Astrocyte (in vitro differentiated cells and primary cell): ENCODE data around the gene STRA6. TPM values are rescaled to one million over a fixed set of nuclear protein-coding genes. Genes with fewer than 3 reads are reported as not detected.
A peak's percentile ranks its signal among the peaks of the same experiment; 100 is the strongest.

ENCODE experiments used
- DNase-seq: peaks from one replicate; pipeline ENCODE4 v3.0.0-alpha.2; 2010; ENCODE audit warnings: low read depth
- FAIRE-seq: peaks from 2 replicates; lab custom pipeline; 2011; peaks lifted over from hg19 to GRCh38; lab: Jason Lieb, UNC
- H2AFZ ChIP-seq: 2 replicates; pipeline ENCODE4 v1.6.0; 2012; ENCODE audit warnings: low read depth, low read length, inconsistent platforms
- H3K27ac ChIP-seq: 2 replicates; pipeline ENCODE4 v1.5.1; 2011; ENCODE audit warnings: low read depth, low read length, inconsistent platforms
- H3K27me3 ChIP-seq: 2 replicates; pipeline ENCODE4 v1.6.0; 2011; ENCODE audit warnings: low read length, inconsistent platforms; ENCODE audit not compliant: insufficient read depth
- H3K36me3 ChIP-seq: 2 replicates; pipeline ENCODE4 v1.5.1; 2011; ENCODE audit warnings: low read length, inconsistent platforms; ENCODE audit not compliant: insufficient read depth
- H3K4me1 ChIP-seq: 2 replicates; pipeline ENCODE4 v1.5.1; 2011; ENCODE audit warnings: low read length, inconsistent platforms; ENCODE audit not compliant: insufficient read depth
- H3K4me2 ChIP-seq: 2 replicates; pipeline ENCODE4 v1.6.0; 2012; ENCODE audit warnings: low read length, inconsistent platforms
- H3K4me3 ChIP-seq: 2 replicates; pipeline ENCODE4 v1.5.1; 2011; ENCODE audit warnings: low read depth, mild to moderate bottlenecking, low read length, inconsistent platforms; ENCODE audit not compliant: insufficient read depth
- H3K79me2 ChIP-seq: 2 replicates; pipeline ENCODE4 v1.6.0; 2012; ENCODE audit warnings: mild to moderate bottlenecking, low read length, inconsistent platforms; ENCODE audit not compliant: insufficient read depth
- H3K9ac ChIP-seq: 2 replicates; pipeline ENCODE4 v1.6.0; 2012; ENCODE audit warnings: mild to moderate bottlenecking, low read length, inconsistent platforms
- H3K9me3 ChIP-seq: 2 replicates; pipeline ENCODE4 v1.5.1; 2012; ENCODE audit warnings: low read depth, mild to moderate bottlenecking, low read length, inconsistent platforms; ENCODE audit not compliant: insufficient read depth
- H4K20me1 ChIP-seq: 2 replicates; pipeline ENCODE4 v1.6.0; 2012; ENCODE audit warnings: low read length, inconsistent platforms; ENCODE audit not compliant: insufficient read depth
- H3K27ac Mint-ChIP-seq: one replicate; pipeline ENCODE4 v1.8.0; 2021; ENCODE audit warnings: mild to moderate bottlenecking, mixed read lengths; ENCODE audit not compliant: unreplicated experiment
- H3K27me3 Mint-ChIP-seq: one replicate; pipeline ENCODE4 v1.8.0; 2021; ENCODE audit warnings: low read depth, mixed read lengths; ENCODE audit not compliant: unreplicated experiment
- H3K36me3 Mint-ChIP-seq: one replicate; pipeline ENCODE4 v1.8.0; 2021; ENCODE audit warnings: low read depth, mixed read lengths; ENCODE audit not compliant: unreplicated experiment
- H3K4me1 Mint-ChIP-seq: one replicate; pipeline ENCODE4 v1.8.0; 2021; ENCODE audit warnings: low read depth, mixed read lengths; ENCODE audit not compliant: unreplicated experiment
- H3K4me3 Mint-ChIP-seq: one replicate; pipeline ENCODE4 v1.8.0; 2021; ENCODE audit warnings: mild to moderate bottlenecking, moderate library complexity, mixed read lengths; ENCODE audit not compliant: unreplicated experiment
- H3K9me3 Mint-ChIP-seq: one replicate; pipeline ENCODE4 v1.8.0; 2021; ENCODE audit warnings: mild to moderate bottlenecking, mixed read lengths; ENCODE audit not compliant: unreplicated experiment
- EZH2 ChIP-seq: IDR thresholded peaks from 2 replicates; pipeline ENCODE4 v1.6.1; 2012; ENCODE audit warnings: mild to moderate bottlenecking, low read length, inconsistent platforms; ENCODE audit not compliant: insufficient read depth
- total RNA-seq: library from RNA; stranded (reverse); gene quantifications from 2 replicates; pipeline ENCODE4 v1.2.1, GENCODE V29; 2021
- TF ChIP-seq, protein P1 (sequence below): IDR thresholded peaks from 2 replicates; pipeline ENCODE4 v1.5.1; 2011; ENCODE audit warnings: low read depth, mild to moderate bottlenecking, inconsistent platforms, low read length, moderate library complexity; ENCODE audit not compliant: insufficient read depth

STRA6 gene
- total RNA-seq, 1 donor from 2014 or later: 7.2 TPM

DNA sequence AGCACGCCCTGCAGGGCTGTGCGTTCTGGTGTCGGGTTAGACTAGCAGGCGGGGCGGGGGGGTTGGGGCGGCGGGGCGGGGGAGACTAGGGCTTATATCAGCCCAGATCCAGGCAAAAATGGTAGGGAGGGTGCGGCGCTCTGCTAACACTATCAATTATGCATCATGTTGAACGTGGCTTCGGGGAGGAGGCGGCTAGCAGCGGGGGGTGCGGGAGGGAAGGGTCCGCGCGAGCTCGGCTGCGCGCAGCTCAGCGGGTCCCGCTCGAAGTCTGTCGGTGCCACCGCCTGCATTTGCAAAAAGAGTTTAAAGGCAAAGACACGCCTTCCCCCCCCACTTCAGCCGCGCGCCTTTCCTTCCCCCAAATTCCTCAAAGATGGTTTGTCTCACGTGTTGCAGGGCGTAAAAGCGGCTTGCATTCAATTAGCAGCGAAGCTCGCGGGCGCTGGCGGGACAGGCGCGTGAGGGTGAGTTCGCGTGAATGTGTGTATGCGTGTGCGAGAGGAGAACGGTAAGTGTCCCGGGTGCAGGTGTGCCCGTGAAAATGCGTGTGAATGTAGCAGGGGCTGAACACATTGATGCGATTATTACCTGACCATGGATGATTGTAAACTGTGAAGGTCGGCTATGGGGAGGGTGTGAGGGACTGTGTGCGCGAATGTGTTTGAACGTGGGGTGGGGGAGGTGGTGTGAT is 72.3 kb downstream of the STRA6 start, which contains the start of gene ISLR2:
Gene ISLR2, plus strand, starts transcription at position 432 of the 694 bp plus-strand sequence. CDS start 2,169 bp downstream, outside the sequence.
- Histone ChIP-seq H3K4me1 (peaks cover 23% of the 10 kb centered on the region), H3K4me3 (peak within 1 kb of the TSS; percentile 23), H3K9ac (no peak within 1 kb of the TSS), H3K27me3 (peaks cover 75% of the 10 kb centered on the region), H3K4me2 (peak within 1 kb of the TSS; percentile 88), H2AFZ (peak within 1 kb of the TSS; percentile 41), H3K36me3 (no peaks in the 10 kb centered on the region), H3K79me2 (no peaks in the 10 kb centered on the region), H3K27ac (no peak within 1 kb of the TSS), H4K20me1 (no peaks in the 10 kb centered on the region), H3K9me3 (peaks cover 18% of the 10 kb centered on the region)
- Mint-ChIP-seq H3K9me3 (peaks cover 32% of the 10 kb centered on the region), H3K27ac (peak within 1 kb of the TSS; percentile 93), H3K36me3 (no peaks in the 10 kb centered on the region), H3K4me3 (no peak within 1 kb of the TSS), H3K4me1 (peaks cover 2% of the 10 kb centered on the region), H3K27me3 (peaks cover 63% of the 10 kb centered on the region)
- TF ChIP-seq, protein P1, sequence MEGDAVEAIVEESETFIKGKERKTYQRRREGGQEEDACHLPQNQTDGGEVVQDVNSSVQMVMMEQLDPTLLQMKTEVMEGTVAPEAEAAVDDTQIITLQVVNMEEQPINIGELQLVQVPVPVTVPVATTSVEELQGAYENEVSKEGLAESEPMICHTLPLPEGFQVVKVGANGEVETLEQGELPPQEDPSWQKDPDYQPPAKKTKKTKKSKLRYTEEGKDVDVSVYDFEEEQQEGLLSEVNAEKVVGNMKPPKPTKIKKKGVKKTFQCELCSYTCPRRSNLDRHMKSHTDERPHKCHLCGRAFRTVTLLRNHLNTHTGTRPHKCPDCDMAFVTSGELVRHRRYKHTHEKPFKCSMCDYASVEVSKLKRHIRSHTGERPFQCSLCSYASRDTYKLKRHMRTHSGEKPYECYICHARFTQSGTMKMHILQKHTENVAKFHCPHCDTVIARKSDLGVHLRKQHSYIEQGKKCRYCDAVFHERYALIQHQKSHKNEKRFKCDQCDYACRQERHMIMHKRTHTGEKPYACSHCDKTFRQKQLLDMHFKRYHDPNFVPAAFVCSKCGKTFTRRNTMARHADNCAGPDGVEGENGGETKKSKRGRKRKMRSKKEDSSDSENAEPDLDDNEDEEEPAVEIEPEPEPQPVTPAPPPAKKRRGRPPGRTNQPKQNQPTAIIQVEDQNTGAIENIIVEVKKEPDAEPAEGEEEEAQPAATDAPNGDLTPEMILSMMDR: no peak
- peak; percentile 4 for TF ChIP-seq EZH2
- no peak for DNase-seq
- FAIRE-seq: no peak

DNA sequence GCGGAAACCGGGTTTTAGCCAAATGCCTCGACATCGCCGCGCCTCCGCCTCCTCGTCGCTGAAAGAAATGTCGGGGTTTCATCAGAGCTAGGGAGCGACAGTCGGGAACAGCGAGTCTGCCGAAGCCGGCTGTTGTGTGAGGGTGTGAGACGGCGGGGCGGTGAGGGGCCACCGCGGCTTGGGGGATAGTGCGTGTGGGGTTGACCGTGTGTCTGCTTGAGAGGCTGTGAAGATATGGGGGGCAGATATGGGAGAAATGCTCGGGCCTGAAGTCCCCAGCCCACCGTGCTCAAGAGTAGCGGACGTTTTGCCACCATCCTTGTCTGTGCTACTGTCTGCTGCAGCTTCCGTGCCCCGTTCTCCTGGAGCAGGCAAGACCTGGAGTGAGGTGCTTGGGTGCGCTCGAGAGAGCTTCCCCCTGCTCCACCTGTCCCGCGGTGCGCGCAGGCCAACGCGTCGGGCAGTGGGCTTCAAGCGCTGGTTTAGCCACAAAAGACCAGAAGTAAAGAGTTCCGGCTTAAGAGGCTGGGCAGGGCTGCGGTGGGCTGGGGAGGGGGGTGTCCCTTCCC is 72.9 kb downstream of the STRA6 start:
- Histone ChIP-seq H3K36me3 (no peaks in the 10 kb centered on the region), H3K79me2 (no peaks in the 10 kb centered on the region), H3K4me2 (peak overlapping the region; percentile 88), H3K9me3 (peaks cover 18% of the 10 kb centered on the region), H3K27me3 (peaks cover 71% of the 10 kb centered on the region), H3K4me1 (peaks cover 21% of the 10 kb centered on the region), H3K9ac (no peak overlapping the region), H2AFZ (peak overlapping the region; percentile 41), H4K20me1 (no peaks in the 10 kb centered on the region), H3K4me3 (peak overlapping the region; percentile 23), H3K27ac (no peak overlapping the region)
- H3K36me3 Mint-ChIP-seq: no peaks in the 10 kb centered on the region
- TF ChIP-seq, protein P1: no peak
- peak; percentile 96 for TF ChIP-seq EZH2
- FAIRE-seq (no peak), DNase-seq (no peak)
- peak overlapping the region; percentile 26 for H3K27ac Mint-ChIP-seq
- peaks cover 28% of the 10 kb centered on the region for H3K9me3 Mint-ChIP-seq
- peaks cover 2% of the 10 kb centered on the region for H3K4me1 Mint-ChIP-seq
- no peak overlapping the region for H3K4me3 Mint-ChIP-seq
- peaks cover 61% of the 10 kb centered on the region for H3K27me3 Mint-ChIP-seq

Other genes starting within 250 kb of the STRA6 start
- 12.4 and 16.6 TPM in 2 replicates for gene STOML1, start 210.5 kb downstream of the STRA6 start, total RNA-seq
- gene PML, start 208.1 kb downstream of the STRA6 start, total RNA-seq: 116 and 119 TPM in 2 replicates
- 0.30 and 0.31 TPM in 2 replicates for gene GOLGA6A, start 120.2 kb downstream of the STRA6 start, total RNA-seq
- gene ISLR2, start 72.2 kb downstream of the STRA6 start, total RNA-seq: 0.14 and 0.19 TPM in 2 replicates
- 1.6 and 3.6 TPM in 2 replicates for gene ISLR, start 29.1 kb downstream of the STRA6 start, total RNA-seq
- 0.41 and 0.96 TPM in 2 replicates for gene CCDC33, start 33.5 kb upstream of the STRA6 start, total RNA-seq
- 0.43 and 0.60 TPM in 2 replicates for gene CYP11A1, start 164.9 kb upstream of the STRA6 start, total RNA-seq
- gene SEMA7A, start 231.2 kb upstream of the STRA6 start, total RNA-seq: 26.7 and 36.3 TPM in 2 replicates